Stomach (tissue), 9 donors: Measurements from ENCODE around the gene ADGB. TPM values are rescaled to one million over a fixed set of nuclear protein-coding genes. Genes with fewer than 3 reads are reported as not detected.

Source experiments
- DNase-seq, 2 donors: peaks; one replicate each; pipeline versions ENCODE4 v3.0.0 to v3.0.0-alpha.2; 2013 to 2019
- H3K27ac ChIP-seq, 5 donors: fragments of 200-600 bp in 4 of 5; sonication (generic) in 4 of 5; one replicate each; pipeline ENCODE4 v1.5.1; 2013 to 2019; ENCODE audit warnings: mild to moderate bottlenecking in 1 of 5, moderate library complexity in 1 of 5
- H3K27me3 ChIP-seq, 3 donors: fragments of 200-600 bp; sonication (generic); one replicate each; pipeline ENCODE4 v1.5.1; 2017 to 2019; ENCODE audit warnings: mixed run types in 1 of 3
- H3K36me3 ChIP-seq, 4 donors: fragments of 200-600 bp; sonication (generic); 1 replicate in 3 of 4; 2 replicates in 1 of 4; pipeline ENCODE4 v1.5.1; 2016 to 2019
- H3K4me1 ChIP-seq, 4 donors: fragments of 200-600 bp; sonication (generic); one replicate each; pipeline ENCODE4 v1.5.1; 2016 to 2019
- H3K4me3 ChIP-seq, 4 donors: fragments of 200-600 bp; sonication (generic) in 3 of 4; one replicate each; pipeline ENCODE4 v1.5.1; 2016 to 2019; ENCODE audit warnings: mild to moderate bottlenecking in 1 of 4
- H3K9me3 ChIP-seq, 4 donors: fragments of 200-600 bp; sonication (generic); one replicate each; pipeline ENCODE4 v1.5.1; 2016 to 2019
- EP300 ChIP-seq: sonication (generic); formaldehyde crosslinking; IDR thresholded peaks from one replicate; pipeline ENCODE4 v1.6.1; 2017; ENCODE audit warnings: antibody characterized with exemption
- POLR2A ChIP-seq, 4 donors: fragments of 450-650 bp; IDR thresholded peaks; one replicate each; pipeline ENCODE4 v1.6.1; 2016; ENCODE audit warnings: antibody characterized with exemption in 4 of 4, control low read depth in 2 of 4, mild to moderate bottlenecking in 1 of 4, moderate library complexity in 1 of 4
- POLR2AphosphoS5 ChIP-seq, 3 donors: sonication (generic); formaldehyde crosslinking; IDR thresholded peaks; one replicate each; pipeline ENCODE4 v1.6.1; 2016; ENCODE audit warnings: antibody characterized with exemption in 3 of 3
- WGBS, 5 donors: extraction: QIAGEN DNeasy Blood & Tissue Kit in 3 of 5; methylation state at CpG; one replicate each; pipeline versions ENCODE4 v1.1.5 to v1.1.7; 2013 to 2018; 5-methylcytosine and 5-hydroxymethylcytosine counted together
- intact Hi-C: fragments of 100-400 bp; cut with DNase I; formaldehyde crosslinking; loops from one replicate; pipeline ENCODE4 v1.15.1; 2023; ENCODE audit warnings: low total_unique reads
- polyA plus RNA-seq, 3 donors: library from polyadenylated mRNA; stranded (reverse); fragments of 200-250 nt; gene quantifications; one replicate each; pipeline ENCODE4 v1.2.3, GENCODE V29; 2013
- total RNA-seq, 5 donors: library from RNA; depleted of rRNA; stranded (reverse); fragments of >200 nt; gene quantifications; one replicate each; pipeline versions ENCODE4 v1.1.0 to v1.2.3, GENCODE V29; 2014 to 2016
- TF ChIP-seq, protein P1 (sequence below), 7 experiments: fragments of 450-650 bp in 4 of 7; fragments of 200-600 bp in 3 of 7; sonication (generic) in 3 of 7; IDR thresholded peaks; one replicate each; pipeline ENCODE4 v1.5.1; 2016 to 2019; ENCODE audit warnings: antibody characterized with exemption in 7 of 7, control low read depth in 2 of 7, mild to moderate bottlenecking in 1 of 7
- donor health status: healthy with polysubstance abuse.
- donor health status: Bipolar disorder and iron deficiency.
- donor health status: healthy.

The ADGB gene
- total and polyA plus RNA-seq, 8 donors, result 0.29 TPM; not detected in 7

DNA sequence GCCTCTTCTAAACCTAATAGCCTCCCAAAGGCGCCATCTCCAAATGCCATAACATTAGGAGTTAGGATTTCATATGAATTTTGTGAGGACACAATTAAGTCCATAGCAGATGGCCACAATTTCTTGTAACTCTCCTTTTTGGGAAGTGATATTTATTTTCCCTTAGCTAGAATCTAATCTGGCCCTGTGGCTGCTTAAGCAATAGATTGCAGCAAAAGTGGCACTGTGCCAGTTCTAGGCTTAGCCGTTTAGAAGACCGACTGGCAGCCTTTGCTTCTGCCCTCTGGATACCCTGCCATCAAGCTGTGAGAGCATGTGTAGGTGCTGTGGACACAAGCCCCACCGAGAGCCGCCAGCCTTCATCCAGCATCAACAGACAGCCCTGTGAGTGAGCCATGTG, 15.9 kb upstream of the ADGB start:
- no peaks in the 10 kb centered on the region for H3K4me1 ChIP-seq
- no peak overlapping the region for H3K4me3 ChIP-seq
- intact Hi-C loops, result no loop called here
- 56 to 66% (median 58%) methylated on average over 5 of the region's 5 CpGs for WGBS, 5 donors
- no peaks in the 10 kb centered on the region for H3K9me3 ChIP-seq
- H3K36me3 ChIP-seq, result no peaks in the 10 kb centered on the region
- no peaks in the 10 kb centered on the region for H3K27me3 ChIP-seq
- TF ChIP-seq EP300, result no peak
- no peak for TF ChIP-seq POLR2A (IDR thresholded peaks at IDR 0.05)
- TF ChIP-seq, protein P1, sequence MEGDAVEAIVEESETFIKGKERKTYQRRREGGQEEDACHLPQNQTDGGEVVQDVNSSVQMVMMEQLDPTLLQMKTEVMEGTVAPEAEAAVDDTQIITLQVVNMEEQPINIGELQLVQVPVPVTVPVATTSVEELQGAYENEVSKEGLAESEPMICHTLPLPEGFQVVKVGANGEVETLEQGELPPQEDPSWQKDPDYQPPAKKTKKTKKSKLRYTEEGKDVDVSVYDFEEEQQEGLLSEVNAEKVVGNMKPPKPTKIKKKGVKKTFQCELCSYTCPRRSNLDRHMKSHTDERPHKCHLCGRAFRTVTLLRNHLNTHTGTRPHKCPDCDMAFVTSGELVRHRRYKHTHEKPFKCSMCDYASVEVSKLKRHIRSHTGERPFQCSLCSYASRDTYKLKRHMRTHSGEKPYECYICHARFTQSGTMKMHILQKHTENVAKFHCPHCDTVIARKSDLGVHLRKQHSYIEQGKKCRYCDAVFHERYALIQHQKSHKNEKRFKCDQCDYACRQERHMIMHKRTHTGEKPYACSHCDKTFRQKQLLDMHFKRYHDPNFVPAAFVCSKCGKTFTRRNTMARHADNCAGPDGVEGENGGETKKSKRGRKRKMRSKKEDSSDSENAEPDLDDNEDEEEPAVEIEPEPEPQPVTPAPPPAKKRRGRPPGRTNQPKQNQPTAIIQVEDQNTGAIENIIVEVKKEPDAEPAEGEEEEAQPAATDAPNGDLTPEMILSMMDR (IDR thresholded peaks at IDR 0.05), result no peak
- no peak for TF ChIP-seq POLR2AphosphoS5 (IDR thresholded peaks at IDR 0.05)
- H3K27ac ChIP-seq, result no peak overlapping the region
- DNase-seq, result peak; percentile 29 to 43

DNA sequence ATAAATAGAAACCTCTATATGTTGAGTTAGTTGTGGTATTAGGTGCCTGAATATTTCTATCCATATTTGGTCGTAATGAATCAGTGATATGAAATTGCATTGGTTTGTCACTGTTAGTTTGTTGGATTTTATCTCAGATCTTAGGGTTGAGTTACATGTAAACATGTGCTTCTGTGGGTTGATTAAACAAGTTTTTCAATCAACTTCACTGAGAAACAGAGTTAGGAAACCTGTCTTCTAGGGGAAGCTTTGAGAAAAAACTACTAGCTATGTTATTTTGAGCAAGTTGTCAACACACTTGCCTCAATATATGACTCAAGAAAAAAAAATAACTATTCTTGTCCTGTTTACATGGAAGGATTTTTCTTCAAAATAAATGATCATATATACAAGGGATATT, 14.8 kb upstream of the ADGB start:
- Histone ChIP-seq H3K36me3 (no peaks in the 10 kb centered on the region), H3K4me3 (no peak overlapping the region), H3K27ac (no peak overlapping the region), H3K9me3 (no peaks in the 10 kb centered on the region), H3K4me1 (no peaks in the 10 kb centered on the region), H3K27me3 (no peaks in the 10 kb centered on the region)
- WGBS, 5 donors, result 42 to 67% (median 47%) methylated on average over 1 of the region's 1 CpG
- DNase-seq, result no peak
- intact Hi-C loops, result no loop called here
- TF ChIP-seq, protein P1 (IDR thresholded peaks at IDR 0.05), result no peak
- TF ChIP-seq POLR2AphosphoS5 (IDR thresholded peaks at IDR 0.05), result no peak
- no peak for TF ChIP-seq POLR2A (IDR thresholded peaks at IDR 0.05)
- no peak for TF ChIP-seq EP300

DNA sequence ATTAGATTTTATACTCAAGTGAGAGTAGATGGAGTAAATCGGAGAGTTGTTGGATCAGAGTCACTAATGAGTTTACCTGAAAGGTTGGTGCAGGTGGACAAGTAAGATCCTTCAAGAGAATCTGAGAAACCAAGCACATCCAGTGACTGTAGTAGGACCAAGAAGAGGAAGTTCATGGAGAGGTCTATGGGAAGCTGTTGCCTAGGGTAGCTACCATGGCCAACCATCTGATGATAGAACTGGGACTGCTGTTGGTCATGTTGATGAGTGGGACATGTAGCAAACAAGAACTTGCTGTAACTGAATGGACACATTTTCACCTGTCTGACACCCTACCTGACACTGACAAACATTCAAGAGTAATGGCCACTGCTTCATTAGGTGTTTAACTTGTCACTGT, 11.3 kb upstream of the ADGB start:
- WGBS, 5 donors, result 0 to 8% (median 0%) methylated on average over 1 of the region's 1 CpG; no CpG with 5 or more reads in 2 of the 5 donors
- intact Hi-C loops, result no loop called here
- TF ChIP-seq POLR2AphosphoS5 (IDR thresholded peaks at IDR 0.05) (no peak), POLR2A (IDR thresholded peaks at IDR 0.05) (no peak)

DNA sequence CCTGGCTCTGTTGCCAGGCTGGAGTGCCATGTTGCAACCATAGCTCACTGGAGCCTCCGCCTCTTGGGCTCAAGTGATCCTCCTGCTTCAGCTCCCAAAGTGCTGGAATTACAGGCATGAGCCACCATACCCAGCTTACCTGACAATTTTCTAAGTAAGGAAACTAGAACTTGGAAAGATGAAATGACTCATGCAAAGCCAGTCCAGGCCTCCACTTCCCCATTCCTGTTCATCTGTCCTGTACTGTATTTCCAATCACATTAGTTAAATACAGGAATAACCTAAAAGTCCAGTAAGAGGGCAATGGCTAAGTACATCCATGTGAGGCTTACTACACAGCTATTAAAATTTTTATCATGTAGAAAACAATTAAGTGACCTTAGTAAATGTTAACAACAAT, 8.3 kb upstream of the ADGB start:
- WGBS, 5 donors, result 91 to 100% (median 95%) methylated on average over 1 of the region's 1 CpG
- intact Hi-C loops, result no loop called here
- no peak overlapping the region for H3K4me3 ChIP-seq

More for the DNA sequence above, 11.3 kb upstream of the ADGB start:
- no peaks in the 10 kb centered on the region for H3K4me1 ChIP-seq
- DNase-seq, result no peak
- H3K4me3 ChIP-seq, result no peak overlapping the region
- no peaks in the 10 kb centered on the region for H3K36me3 ChIP-seq
- H3K27ac ChIP-seq, result no peak overlapping the region
- no peaks in the 10 kb centered on the region for H3K9me3 ChIP-seq
- no peaks in the 10 kb centered on the region for H3K27me3 ChIP-seq

DNA sequence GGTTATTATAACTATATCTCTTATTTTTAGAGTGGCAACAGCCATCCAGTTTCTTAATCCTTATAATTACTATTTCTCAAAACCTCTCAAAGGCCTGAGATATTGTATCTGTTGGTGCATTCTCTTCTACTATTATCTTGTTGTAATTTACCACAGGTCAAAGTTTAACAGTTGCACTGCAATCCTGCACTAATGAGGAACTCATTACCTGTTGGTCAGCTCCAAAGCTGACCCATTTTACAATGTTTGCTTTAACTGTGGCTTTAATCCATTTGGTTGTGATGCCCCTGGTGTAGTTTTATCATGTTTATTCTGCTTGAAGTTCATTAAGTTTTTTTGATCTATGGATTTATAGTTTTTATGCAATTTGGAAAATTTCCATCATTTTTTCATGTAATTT, 6.3 kb upstream of the ADGB start:
- Histone ChIP-seq H3K4me1 (no peaks in the 10 kb centered on the region), H3K36me3 (no peaks in the 10 kb centered on the region), H3K9me3 (no peaks in the 10 kb centered on the region), H3K27ac (no peak overlapping the region), H3K4me3 (no peak overlapping the region), H3K27me3 (no peaks in the 10 kb centered on the region)
- intact Hi-C loops, result no loop called here
- DNase-seq, result no peak
- TF ChIP-seq, protein P1 (IDR thresholded peaks at IDR 0.05), result no peak
- no peak for TF ChIP-seq POLR2AphosphoS5 (IDR thresholded peaks at IDR 0.05)
- no peak for TF ChIP-seq POLR2A (IDR thresholded peaks at IDR 0.05)
- TF ChIP-seq EP300, result no peak

More for the DNA sequence above, 8.3 kb upstream of the ADGB start:
- H3K27ac ChIP-seq, result no peak overlapping the region
- DNase-seq, result no peak
- no peaks in the 10 kb centered on the region for H3K9me3 ChIP-seq
- no peaks in the 10 kb centered on the region for H3K4me1 ChIP-seq
- no peaks in the 10 kb centered on the region for H3K36me3 ChIP-seq
- no peak for TF ChIP-seq POLR2A (IDR thresholded peaks at IDR 0.05)
- TF ChIP-seq, protein P1 (IDR thresholded peaks at IDR 0.05), result no peak
- no peak for TF ChIP-seq EP300
- no peak for TF ChIP-seq POLR2AphosphoS5 (IDR thresholded peaks at IDR 0.05)
- no peaks in the 10 kb centered on the region for H3K27me3 ChIP-seq
